Type B pancreatic cell (in vitro differentiated cells): ENCODE data around the gene SLC25A4. TPM values are rescaled to one million over a fixed set of nuclear protein-coding genes. Genes with fewer than 3 reads are reported as not detected.

ENCODE experiments used
- DNase-seq: peaks from one replicate; pipeline ENCODE4 v3.0.0; 2021; ENCODE audit warnings: mixed read lengths; ENCODE audit not compliant: unreplicated experiment; ENCODE audit errors: extremely low spot score
- H3K27ac Mint-ChIP-seq: 2 replicates; pipeline ENCODE4 v1.8.0; 2021; ENCODE audit warnings: mild to moderate bottlenecking, mixed read lengths
- H3K27me3 Mint-ChIP-seq: 2 replicates; pipeline ENCODE4 v1.8.0; 2021; ENCODE audit warnings: mixed read lengths
- H3K36me3 Mint-ChIP-seq: 2 replicates; pipeline ENCODE4 v1.8.0; 2021; ENCODE audit warnings: mixed read lengths
- H3K4me1 Mint-ChIP-seq: one replicate; pipeline ENCODE4 v1.8.0; 2021; ENCODE audit warnings: mixed read lengths; ENCODE audit not compliant: unreplicated experiment
- H3K4me3 Mint-ChIP-seq: 2 replicates; pipeline ENCODE4 v1.8.0; 2021; ENCODE audit warnings: mild to moderate bottlenecking, mixed read lengths
- H3K9me3 Mint-ChIP-seq: 2 replicates; pipeline ENCODE4 v1.8.0; 2021; ENCODE audit warnings: mixed read lengths
- CTCF ChIP-seq: fragments of 200-600 bp; sonication (generic); conservative IDR thresholded peaks from 2 replicates; pipeline ENCODE4 v1.5.0; 2021; ENCODE audit warnings: antibody characterized with exemption, mild to moderate bottlenecking
- total RNA-seq: library from RNA; stranded (reverse); gene quantifications from 2 replicates; pipeline ENCODE4 v1.2.1, GENCODE V29; 2021; ENCODE audit warnings: low replicate concordance

SLC25A4 gene
- total RNA-seq, 1 donor from 2014 or later: 31.0 TPM

GRCh38 chr4:185143601-185143969 lies 519 bp downstream of the SLC25A4 start:
- Mint-ChIP-seq H3K27ac (peak overlapping the region; percentile 57), H3K36me3 (peaks cover 4% of the 10 kb centered on the region), H3K9me3 (no peaks in the 10 kb centered on the region), H3K27me3 (peaks cover 12% of the 10 kb centered on the region), H3K4me3 (peak overlapping the region; percentile 92), H3K4me1 (peaks cover 10% of the 10 kb centered on the region)
- DNase-seq: no peak
- no peak for TF ChIP-seq CTCF

GRCh38 chr4:185144601-185145240 lies 1.7 kb downstream of the SLC25A4 start:
- no peak for DNase-seq
- Mint-ChIP-seq H3K27me3 (peaks cover 8% of the 10 kb centered on the region), H3K4me1 (peaks cover 10% of the 10 kb centered on the region), H3K9me3 (no peaks in the 10 kb centered on the region), H3K27ac (peak overlapping the region; percentile 57), H3K4me3 (peak overlapping the region; percentile 92), H3K36me3 (peaks cover 11% of the 10 kb centered on the region)
- TF ChIP-seq CTCF: no peak

GRCh38 chr4:185145572-185145971 lies 2.5 kb downstream of the SLC25A4 start:
- no peak for DNase-seq
- H3K4me3 Mint-ChIP-seq: peak overlapping the region; percentile 92
- peaks cover 11% of the 10 kb centered on the region for H3K36me3 Mint-ChIP-seq
- no peak overlapping the region for H3K27ac Mint-ChIP-seq
- H3K27me3 Mint-ChIP-seq: peaks cover 7% of the 10 kb centered on the region
- peaks cover 10% of the 10 kb centered on the region for H3K4me1 Mint-ChIP-seq
- no peaks in the 10 kb centered on the region for H3K9me3 Mint-ChIP-seq
- no peak for TF ChIP-seq CTCF

GRCh38 chr4:185149392-185149791 lies 6.3 kb downstream of the SLC25A4 start:
- TF ChIP-seq CTCF: no peak
- peaks cover 14% of the 10 kb centered on the region for H3K36me3 Mint-ChIP-seq
- no peak overlapping the region for H3K27ac Mint-ChIP-seq
- no peaks in the 10 kb centered on the region for H3K27me3 Mint-ChIP-seq
- H3K4me1 Mint-ChIP-seq: peaks cover 4% of the 10 kb centered on the region
- H3K4me3 Mint-ChIP-seq: no peak overlapping the region
- DNase-seq: no peak
- H3K9me3 Mint-ChIP-seq: no peaks in the 10 kb centered on the region

- H3K27ac Mint-ChIP-seq: no peak overlapping the region
- no peak for TF ChIP-seq CTCF
Observed at GRCh38 chr4:185151296-185151695, 8.2 kb downstream of the SLC25A4 start.

More at GRCh38 chr4:185151296-185151695, 8.2 kb downstream of the SLC25A4 start:
- no peak overlapping the region for H3K4me3 Mint-ChIP-seq
- H3K27me3 Mint-ChIP-seq: no peaks in the 10 kb centered on the region
- DNase-seq: no peak
- peaks cover 14% of the 10 kb centered on the region for H3K36me3 Mint-ChIP-seq
- no peaks in the 10 kb centered on the region for H3K9me3 Mint-ChIP-seq
- no peaks in the 10 kb centered on the region for H3K4me1 Mint-ChIP-seq
